Inflammatory macrophage treated with lipopolysaccharide for 4 hours (primary cell): ENCODE measurements around the gene VPS8.
"Not testable (repeated sequence)": the region's sequence is repeated elsewhere in the genome, so short reads cannot be mapped to it uniquely, and the experiment has no call there.

Source experiments
- DNase-seq: peaks from one replicate; pipeline ENCODE4 v3.0.0-alpha.2; 2020

The VPS8 gene

GRCh38 chr3:184932777-184933176, 120.8 kb downstream of the VPS8 start:
- DNase-seq = no peak

- no peak for DNase-seq
Measured at GRCh38 chr3:184937611-184938010, 125.6 kb downstream of the VPS8 start.

GRCh38 chr3:184941408-184941807, 129.4 kb downstream of the VPS8 start:
- no peak for DNase-seq

GRCh38 chr3:184942735-184943134, 130.8 kb downstream of the VPS8 start:
- DNase-seq = no peak

GRCh38 chr3:184944241-184944640, 132.3 kb downstream of the VPS8 start:
- DNase-seq = no peak

- DNase-seq = no peak
Measured at GRCh38 chr3:184945886-184946625, 134.1 kb downstream of the VPS8 start.

- no peak for DNase-seq
Measured at GRCh38 chr3:184946917-184947316, 135.0 kb downstream of the VPS8 start.

GRCh38 chr3:184949251-184949965, 137.4 kb downstream of the VPS8 start:
- DNase-seq = no peak

- not testable (repeated sequence) for DNase-seq
Measured at GRCh38 chr3:184950816-184951215, 138.8 kb downstream of the VPS8 start.

- DNase-seq = peak; percentile 23
Measured at GRCh38 chr3:184952671-184953070, 140.7 kb downstream of the VPS8 start.

GRCh38 chr3:184953401-184953800, 141.4 kb downstream of the VPS8 start:
- no peak for DNase-seq

GRCh38 chr3:184954251-184954650, 142.3 kb downstream of the VPS8 start:
- no peak for DNase-seq

- not testable (repeated sequence) for DNase-seq
Measured at GRCh38 chr3:184954851-184955250, 142.9 kb downstream of the VPS8 start.

GRCh38 chr3:184965639-184966430, 153.9 kb downstream of the VPS8 start:
- no peak for DNase-seq

- no peak for DNase-seq
Measured at GRCh38 chr3:184968115-184968514, 156.1 kb downstream of the VPS8 start.

- DNase-seq = no peak
Measured at GRCh38 chr3:184970186-184970585, 158.2 kb downstream of the VPS8 start.

- DNase-seq = no peak
Measured at GRCh38 chr3:184977796-184978195, 165.8 kb downstream of the VPS8 start.

GRCh38 chr3:184981071-184981470, 169.1 kb downstream of the VPS8 start:
- no peak for DNase-seq

- DNase-seq = no peak
Measured at GRCh38 chr3:184982076-184982475, 170.1 kb downstream of the VPS8 start.

- DNase-seq = no peak
Measured at GRCh38 chr3:184985586-184985985, 173.6 kb downstream of the VPS8 start.

GRCh38 chr3:184986366-184986889, 174.5 kb downstream of the VPS8 start:
- no peak for DNase-seq

- DNase-seq = no peak
Measured at GRCh38 chr3:184993394-184993793, 181.4 kb downstream of the VPS8 start.

- DNase-seq = not testable (repeated sequence)
Measured at GRCh38 chr3:185003876-185004275, 191.9 kb downstream of the VPS8 start.
